GM21360 (cell line): ENCODE measurements around the gene ANKS1A.

Experiments
- ATAC-seq: cut with Tn5 transposase; IDR thresholded peaks from one replicate; pipeline ENCODE4 v1.9.1; 2021; ENCODE audit warnings: mild to moderate bottlenecking, moderate library complexity; ENCODE audit not compliant: unreplicated experiment

ANKS1A gene

GRCh38 chr6:34953061-34954025 lies 64.3 kb downstream of the ANKS1A start:
- no peak for ATAC-seq

GRCh38 chr6:34955442-34955841 lies 66.4 kb downstream of the ANKS1A start:
- no peak for ATAC-seq

- ATAC-seq = no peak
Measured at GRCh38 chr6:34957231-34957783, 68.3 kb downstream of the ANKS1A start.

- no peak for ATAC-seq
Measured at GRCh38 chr6:34958734-34959133, 69.7 kb downstream of the ANKS1A start.

GRCh38 chr6:34959224-34959623 lies 70.2 kb downstream of the ANKS1A start:
- no peak for ATAC-seq

GRCh38 chr6:34961082-34961481 lies 72.0 kb downstream of the ANKS1A start:
- ATAC-seq = no peak

- no peak for ATAC-seq
Measured at GRCh38 chr6:34961574-34961973, 72.5 kb downstream of the ANKS1A start.

GRCh38 chr6:34964564-34964963 lies 75.5 kb downstream of the ANKS1A start:
- no peak for ATAC-seq

- no peak for ATAC-seq
Measured at GRCh38 chr6:34967461-34967860, 78.4 kb downstream of the ANKS1A start.

GRCh38 chr6:34969662-34970265 lies 80.7 kb downstream of the ANKS1A start:
- ATAC-seq = no peak

- ATAC-seq = no peak
Measured at GRCh38 chr6:34970488-34970887, 81.4 kb downstream of the ANKS1A start.

GRCh38 chr6:34970957-34971356 lies 81.9 kb downstream of the ANKS1A start:
- no peak for ATAC-seq

- no peak for ATAC-seq
Measured at GRCh38 chr6:34973547-34974248, 84.6 kb downstream of the ANKS1A start.

GRCh38 chr6:34974249-34974642 lies 85.2 kb downstream of the ANKS1A start:
- ATAC-seq = no peak

- no peak for ATAC-seq
Measured at GRCh38 chr6:34976239-34976638, 87.2 kb downstream of the ANKS1A start.

GRCh38 chr6:34979218-34979617 lies 90.2 kb downstream of the ANKS1A start:
- ATAC-seq = no peak

GRCh38 chr6:34979994-34980393 lies 90.9 kb downstream of the ANKS1A start:
- ATAC-seq = no peak

GRCh38 chr6:34981366-34981765 lies 92.3 kb downstream of the ANKS1A start:
- ATAC-seq = no peak

GRCh38 chr6:34981951-34982350 lies 92.9 kb downstream of the ANKS1A start:
- no peak for ATAC-seq

GRCh38 chr6:34982424-34982852 lies 93.4 kb downstream of the ANKS1A start:
- no peak for ATAC-seq

GRCh38 chr6:34984416-34984815 lies 95.4 kb downstream of the ANKS1A start:
- ATAC-seq = no peak
